Measurements from ENCODE around the gene IL1RAPL1.

DNA sequence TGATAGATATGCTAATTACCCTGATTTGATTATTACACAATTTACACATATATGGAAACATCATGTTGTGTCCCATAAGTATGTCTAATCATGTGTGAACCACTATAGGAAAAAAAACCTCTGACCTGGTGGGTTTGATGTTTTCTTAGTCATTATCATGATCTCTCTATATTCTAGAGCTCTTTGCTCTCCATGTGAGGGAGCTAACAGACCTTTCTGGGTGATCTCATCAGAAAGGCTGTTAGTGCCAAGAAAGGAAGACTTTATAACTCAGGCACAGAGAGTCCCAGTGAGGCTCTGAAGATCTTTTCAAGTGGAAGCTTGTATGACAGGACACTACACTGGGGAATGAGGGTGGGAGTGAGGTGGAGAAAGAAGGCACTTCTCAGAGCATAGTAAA, 1100.4 kb downstream of the IL1RAPL1 start:
- TF ChIP-seq CTCF (conservative IDR thresholded peaks at IDR 0.05 in 1 of 2, IDR thresholded peaks at IDR 0.05 in 1 of 2; ENCODE audit: low read depth in 1 of 2, low read length in 2 of 2) (peak in 1 of 2 donors; percentile 17), EZH2 (IDR thresholded peaks at IDR 0.05; ENCODE audit: low read length, missing control alignments) (no peak)

Data from fibroblast of lung (primary cell).